ENCODE data around the gene RASAL1. TPM values are rescaled to one million over a fixed set of nuclear protein-coding genes. Genes with fewer than 3 reads are reported as not detected.
"Not testable (repeated sequence)": the region's sequence is repeated elsewhere in the genome, so short reads cannot be mapped to it uniquely, and the experiment has no call there.

Gene RASAL1
- total RNA-seq, 1 donor from 2014 or later: 2.5 TPM

GRCh38 chr12:113161415-113162016, 26.0 kb upstream of the RASAL1 start:
- DNase-seq: peak; percentile 75

DNA sequence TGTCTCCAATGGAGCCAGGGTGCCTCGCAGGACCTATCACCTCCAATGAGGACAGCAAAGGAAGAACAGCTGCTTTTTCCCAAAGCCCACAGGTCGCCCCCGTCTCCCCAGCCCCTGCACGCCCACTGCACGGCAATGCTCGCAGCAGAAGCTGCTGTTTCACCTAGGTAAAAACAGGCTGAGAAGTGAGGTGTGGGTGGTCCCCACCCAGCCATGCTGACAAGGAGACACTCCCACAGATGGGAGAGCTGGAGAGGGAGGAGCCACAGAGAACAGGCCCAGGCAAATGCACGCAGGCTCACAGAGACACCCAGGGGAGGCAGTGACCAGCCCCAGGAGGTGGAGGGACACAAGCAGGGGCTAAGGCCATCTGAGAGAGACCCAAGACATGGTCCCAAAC, 24.4 kb upstream of the RASAL1 start:
- DNase-seq: peak; percentile 10

DNA sequence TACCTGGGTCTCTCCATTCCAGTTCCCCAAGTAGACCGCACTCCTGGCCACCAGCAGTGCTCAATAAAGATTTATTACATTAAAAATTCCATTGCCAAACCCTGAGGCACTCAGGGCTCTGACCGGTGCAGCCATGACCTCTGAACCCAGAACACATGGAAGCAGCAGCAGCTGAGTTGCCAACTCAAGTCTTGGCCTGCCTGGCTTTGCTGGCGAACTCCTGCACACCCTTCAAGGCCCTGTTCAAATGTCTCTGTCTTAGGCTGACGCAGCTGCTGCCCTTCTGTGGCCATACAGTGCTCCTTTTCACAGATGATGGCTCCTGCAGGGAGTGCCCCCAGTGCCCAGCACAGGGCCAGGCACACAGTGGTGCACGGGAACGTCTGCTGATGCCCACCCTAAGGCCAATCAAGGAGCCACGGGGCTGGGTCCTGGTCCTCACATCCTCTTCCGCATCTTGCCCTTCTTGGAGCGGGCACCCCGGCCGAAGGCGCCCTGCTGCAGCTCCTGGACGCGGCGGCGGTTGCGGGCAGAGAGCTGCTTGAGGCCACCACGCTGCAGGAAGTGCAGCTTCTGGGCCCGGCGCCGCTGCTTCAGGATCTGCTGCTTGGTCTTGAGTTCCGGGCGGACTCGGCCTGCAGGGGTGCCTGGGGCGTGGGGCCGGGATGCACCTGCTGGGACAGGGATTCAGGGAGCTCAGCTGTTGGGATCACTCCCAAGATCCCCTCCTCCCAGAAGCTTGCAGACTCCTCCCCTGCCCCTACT, 23.1 kb upstream of the RASAL1 start:
- DNase-seq: no peak

GRCh38 chr12:113157218-113157859, 21.8 kb upstream of the RASAL1 start:
- no peak for DNase-seq

DNA sequence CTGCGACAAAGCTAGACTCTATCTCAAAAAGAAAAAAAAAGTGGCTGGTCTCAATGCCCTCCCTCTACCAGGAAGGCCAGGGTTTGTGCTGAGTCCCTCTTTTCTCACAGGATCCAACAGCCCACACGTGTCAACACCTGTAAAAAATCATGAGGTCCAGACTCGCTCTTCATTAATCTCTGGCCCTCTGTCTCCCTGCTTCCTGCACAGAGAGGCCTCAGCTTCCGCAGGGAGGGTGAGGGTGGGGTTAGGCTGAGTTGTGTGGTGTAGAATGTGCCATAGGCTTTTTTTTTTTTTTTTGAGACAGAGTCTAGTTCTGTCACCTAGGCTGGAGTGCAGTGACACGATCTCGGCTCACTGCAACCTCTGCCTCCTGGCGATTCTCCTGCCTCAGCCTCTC, 20.1 kb upstream of the RASAL1 start:
- DNase-seq: no peak

DNA sequence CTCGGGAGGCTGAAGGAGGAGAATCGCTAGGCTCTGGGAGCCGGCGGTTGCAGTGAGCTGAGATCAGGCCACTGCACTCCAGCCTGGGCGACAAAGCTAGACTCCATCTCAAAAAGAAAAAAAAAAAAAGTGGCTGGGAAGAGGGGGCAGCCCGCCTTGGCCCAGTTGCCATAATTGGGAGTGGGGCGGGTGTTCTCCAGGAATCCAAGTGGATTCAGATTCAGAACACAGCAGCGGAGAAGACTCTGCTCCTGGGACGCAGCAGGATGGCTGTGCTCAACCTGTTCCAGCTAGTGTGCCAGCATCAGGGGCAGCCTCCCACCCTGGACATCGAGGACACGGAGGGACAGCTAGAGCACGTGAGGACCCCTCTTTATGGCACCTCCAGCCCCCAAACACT, 19.5 kb upstream of the RASAL1 start:
- no peak for DNase-seq

- DNase-seq: no peak
Measured at GRCh38 chr12:113154351-113154973, 18.9 kb upstream of the RASAL1 start.

GRCh38 chr12:113152835-113153814, 17.6 kb upstream of the RASAL1 start:
- DNase-seq: peak; percentile 76

DNA sequence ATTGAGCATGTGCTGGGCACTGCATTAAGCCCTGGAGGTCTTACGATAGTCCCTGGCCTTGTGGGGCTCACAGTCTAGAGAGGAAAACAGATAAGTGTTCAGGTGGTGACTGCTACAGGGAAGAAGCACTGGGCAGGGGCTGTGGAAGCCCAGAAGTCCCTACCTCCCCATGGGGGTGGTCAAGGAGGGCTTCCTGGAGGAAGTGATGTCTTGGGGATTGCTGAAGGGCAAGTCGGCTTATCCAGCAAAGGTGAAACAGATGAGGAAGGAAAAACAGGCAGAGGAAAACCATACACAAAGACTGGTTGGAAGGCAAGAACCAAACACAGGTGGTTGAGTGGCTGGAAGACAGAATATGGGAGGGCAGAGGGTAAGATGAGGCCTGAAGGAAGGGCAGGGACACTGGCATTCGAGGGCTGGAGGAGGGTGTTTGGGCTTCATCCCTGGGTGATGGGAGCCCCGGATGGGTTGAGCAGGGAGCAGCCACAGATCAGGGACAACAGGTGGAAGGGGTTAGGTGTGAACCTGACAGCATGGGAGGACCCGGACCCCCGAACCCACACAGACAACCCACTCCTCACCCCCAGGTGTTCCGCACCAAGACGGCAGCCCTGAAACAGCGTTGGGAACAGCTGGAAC, 16.8 kb upstream of the RASAL1 start:
- no peak for DNase-seq

DNA sequence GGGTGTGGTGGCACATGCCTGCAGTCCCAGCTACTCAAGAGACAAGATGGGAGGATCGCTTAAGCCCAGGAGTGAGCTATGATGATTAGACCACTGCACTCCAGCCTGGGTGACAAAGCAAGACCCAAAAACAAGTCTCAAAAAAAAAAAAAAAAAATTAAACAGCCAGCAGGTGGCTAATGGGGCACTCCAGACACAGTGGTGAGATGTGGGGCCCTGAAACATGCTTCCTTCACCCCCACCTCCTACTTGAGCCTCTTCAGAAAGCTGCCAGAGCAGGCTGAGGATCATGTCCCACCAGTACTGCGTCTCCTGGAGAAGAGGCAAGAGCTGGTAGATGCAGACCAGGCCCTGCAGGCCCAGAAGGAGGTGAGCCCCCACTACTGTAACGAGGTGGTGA, 16.1 kb upstream of the RASAL1 start:
- DNase-seq: no peak

DNA sequence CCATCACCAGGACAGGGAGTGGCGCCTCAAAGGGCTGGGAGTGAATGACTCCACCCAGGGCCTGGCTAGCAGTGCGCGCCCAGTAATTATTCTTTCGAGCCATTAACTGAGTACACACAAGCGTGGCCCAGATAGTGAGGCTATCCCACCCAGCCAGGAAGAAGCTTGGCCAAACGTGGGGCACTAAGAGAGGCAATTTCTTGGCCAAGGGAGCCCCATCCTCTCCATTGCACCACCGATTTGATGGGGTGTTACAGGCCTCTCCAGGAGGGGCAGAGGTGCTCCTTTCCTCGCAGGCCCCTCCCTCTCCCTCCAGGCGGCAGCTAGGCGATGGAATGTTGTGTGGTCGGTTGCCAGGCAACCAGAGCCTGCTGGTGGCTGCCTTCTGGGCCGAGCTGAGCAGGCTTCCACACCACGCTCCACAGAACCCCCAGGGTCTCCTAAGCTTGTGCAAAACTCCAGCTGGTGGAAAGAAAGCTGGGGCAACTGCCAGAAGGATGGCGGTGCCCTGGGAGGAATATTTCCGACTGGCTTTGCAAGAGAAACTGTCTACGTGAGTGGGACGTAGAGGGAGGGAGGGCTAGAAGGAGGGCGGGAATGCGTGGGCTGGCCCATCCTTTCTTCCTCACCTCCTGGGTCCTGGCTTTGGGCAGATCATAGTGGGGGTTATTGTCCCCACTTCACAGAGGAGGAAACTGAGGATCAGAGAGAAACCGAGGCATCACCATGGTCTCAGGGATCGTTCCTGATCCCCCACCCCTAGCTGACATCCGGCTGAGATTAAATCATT, 14.0 kb upstream of the RASAL1 start, which contains the start of gene CFAP73:
Gene CFAP73 (plus strand): TSS at position 364 of the 790 bp plus-strand sequence. CDS start 134 bp downstream, at position 498.
- peak; percentile 50 for DNase-seq

GRCh38 chr12:113146999-113147398, 11.4 kb upstream of the RASAL1 start:
- no peak for DNase-seq

DNA sequence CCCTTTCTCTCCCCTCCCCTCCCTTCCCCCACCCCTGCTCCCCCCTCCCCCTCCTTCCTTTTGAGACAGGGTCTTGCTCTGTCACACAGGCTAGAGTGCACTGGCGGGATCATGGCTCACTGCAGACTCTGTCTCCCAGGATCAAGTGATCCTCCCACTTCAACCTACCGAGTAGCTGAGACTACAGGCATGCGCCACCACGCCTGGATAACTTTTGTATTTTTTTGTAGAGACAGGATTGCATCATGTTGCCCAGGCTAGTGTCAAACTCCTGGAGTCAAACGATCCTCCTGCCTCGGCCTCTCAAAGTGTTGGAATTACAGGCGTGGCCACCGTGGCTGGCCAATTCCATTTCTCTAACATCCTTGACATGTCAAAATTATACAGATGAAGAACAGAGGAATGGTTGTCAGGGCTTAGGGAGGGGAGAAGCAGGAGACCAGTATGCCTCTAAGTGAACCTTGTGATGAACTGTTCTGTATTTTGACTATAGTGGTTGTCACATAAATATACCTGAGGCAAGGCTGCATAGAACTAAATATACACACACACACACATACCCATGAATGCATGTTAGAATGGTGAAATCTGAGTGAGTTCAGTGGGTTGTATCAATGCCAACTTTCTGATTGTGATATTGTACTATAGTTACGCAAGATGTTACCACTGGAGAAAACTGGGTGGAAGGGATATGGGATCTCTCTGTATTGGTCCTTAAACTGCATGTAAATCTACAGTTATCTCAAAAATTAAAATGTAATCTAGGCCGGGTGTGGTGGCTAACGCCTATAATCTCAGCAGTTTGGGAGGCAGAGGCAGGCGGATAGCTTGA, 10.4 kb upstream of the RASAL1 start:
- DNase-seq: no peak

- DNase-seq: no peak
Measured at GRCh38 chr12:113144806-113145205, 9.2 kb upstream of the RASAL1 start.

GRCh38 chr12:113143959-113144358, 8.4 kb upstream of the RASAL1 start:
- DNase-seq: no peak

DNA sequence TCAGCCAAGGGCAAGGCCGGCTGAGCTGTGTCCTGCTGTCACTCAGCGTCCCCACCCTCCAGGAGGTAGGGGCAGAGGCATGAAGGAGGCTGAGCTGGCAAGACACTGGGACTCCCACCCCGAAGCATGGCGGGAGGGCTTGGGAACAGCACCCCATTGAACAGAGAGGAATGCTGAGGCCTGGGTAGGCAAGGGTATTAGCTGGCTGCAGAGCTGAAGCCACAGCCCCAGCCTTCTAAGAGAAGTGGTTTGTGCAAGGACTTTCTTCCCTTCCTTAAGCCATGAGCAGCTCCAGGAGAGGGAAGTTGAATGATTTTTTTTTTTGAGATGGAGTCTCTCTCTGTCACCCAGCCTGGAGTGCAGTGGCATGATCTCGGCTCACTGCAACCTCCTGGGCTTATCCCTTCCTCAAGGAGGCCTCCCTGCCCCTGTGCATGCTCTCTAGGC, 7.3 kb upstream of the RASAL1 start:
- DNase-seq: no peak

DNA sequence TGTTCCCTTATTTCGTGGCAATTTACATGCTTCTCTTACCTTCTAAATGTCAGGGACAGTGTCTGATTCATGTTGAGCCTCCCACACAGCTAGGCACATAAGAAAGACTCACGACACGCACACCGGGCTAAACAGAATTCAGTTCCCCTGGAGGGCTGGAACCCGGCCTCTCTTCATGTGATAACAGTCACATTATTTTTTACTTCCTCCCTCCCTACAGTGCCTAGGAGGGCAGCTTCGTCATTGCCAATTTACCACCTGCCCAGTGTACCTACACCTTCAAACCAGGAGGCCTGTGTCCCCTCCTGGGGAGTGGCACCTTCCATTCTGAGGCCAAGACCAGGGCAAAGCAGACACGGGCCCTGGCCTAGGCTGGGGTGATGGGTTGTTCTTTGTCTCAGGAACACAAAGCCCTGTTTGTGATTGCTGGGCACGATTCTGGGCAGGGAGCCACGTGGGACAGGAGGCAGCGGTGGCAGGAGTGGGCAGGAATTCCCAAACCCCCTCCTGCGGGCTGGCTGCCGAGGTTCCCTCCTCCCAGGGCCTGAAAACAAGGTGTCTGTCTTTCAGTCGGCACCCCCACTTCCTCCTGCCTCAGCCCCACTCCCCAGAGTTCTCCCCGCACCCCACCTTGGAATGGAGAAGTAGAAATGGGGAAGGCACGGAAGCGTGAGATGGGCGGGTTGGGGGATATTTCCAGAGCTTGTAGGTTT, 6.8 kb upstream of the RASAL1 start:
- DNase-seq: peak; percentile 85

- not testable (repeated sequence) for DNase-seq
Measured at GRCh38 chr12:113141716-113142115, 6.2 kb upstream of the RASAL1 start.

DNA sequence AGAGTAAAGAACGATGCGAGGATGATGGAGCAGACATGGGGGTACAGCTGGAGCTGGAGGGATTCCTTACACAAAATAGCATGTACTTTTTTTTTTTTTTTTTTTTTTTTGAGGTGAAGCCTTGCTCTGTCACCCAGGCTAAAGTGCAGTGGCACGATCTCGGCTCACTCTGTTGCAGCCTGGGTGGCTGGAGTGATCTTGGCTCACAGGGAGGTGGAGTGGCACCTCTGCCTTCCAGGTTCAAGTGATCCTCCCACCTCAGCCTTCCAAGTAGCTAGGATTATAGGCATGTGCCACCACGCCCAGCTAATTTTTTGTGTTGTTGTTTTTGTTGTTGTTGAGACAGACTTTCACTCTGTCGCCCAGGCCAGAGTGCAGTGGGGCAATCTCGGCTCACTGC, 5.1 kb upstream of the RASAL1 start:
- DNase-seq: no peak
